B cell (primary cell): ENCODE data around the gene DPH6. TPM values are rescaled to one million over a fixed set of nuclear protein-coding genes. Genes with fewer than 3 reads are reported as not detected.

Experiments used
- ATAC-seq: fragments of 200-7000 bp; cut with Tn5 transposase; one replicate; pipeline ENCODE4 v1.10.0; 2021; ENCODE audit warnings: low read depth, mild to moderate bottlenecking, moderate number of reproducible peaks, moderate library complexity
- CTCF ChIA-PET: fragments of 350-600 bp; sonication (Branson Sonifier 250); formaldehyde crosslinking; loops from one replicate; lab custom pipeline; 2021; ENCODE audit warnings: antibody characterized with exemption, inconsistent platforms; lab: Charles Lee
- POLR2A ChIA-PET: fragments of 350-600 bp; sonication (Branson Sonifier 250); formaldehyde crosslinking; loops from one replicate; lab custom pipeline; 2021; ENCODE audit warnings: antibody characterized with exemption; lab: Charles Lee
- DNase-seq: peaks from one replicate; pipeline ENCODE4 v3.0.0; 2013
- H2AFZ ChIP-seq: 2 replicates; pipeline ENCODE4 v1.6.1; 2012; ENCODE audit warnings: mild to moderate bottlenecking, low read depth, low read length; ENCODE audit not compliant: insufficient read depth, poor library complexity, severe bottlenecking
- H3K27ac ChIP-seq, 2 donors: 1 replicate in 1 of 2; 2 replicates in 1 of 2; pipeline ENCODE4 v1.5.1; 2012 to 2013; ENCODE audit warnings: low read length in 2 of 2, mild to moderate bottlenecking in 2 of 2, moderate library complexity in 1 of 2
- H3K27me3 ChIP-seq, 4 experiments: fragments of 200-600 bp in 1 of 4; sonication (generic) in 1 of 4; replicated peaks in 1 of 4; 1 replicate in 2 of 4; 2 replicates in 2 of 4; pipeline versions ENCODE4 v1.6.1 to v1.7.0; 2013 to 2016; ENCODE audit warnings: low read length in 3 of 4, mild to moderate bottlenecking in 2 of 4, mixed read lengths in 1 of 4, moderate library complexity in 1 of 4; ENCODE audit not compliant: insufficient read depth in 4 of 4, control insufficient read depth in 3 of 4; ENCODE audit errors: control extremely low read depth in 1 of 4
- H3K36me3 ChIP-seq, 2 experiments: replicated peaks in 1 of 2; 1 replicate in 1 of 2; 2 replicates in 1 of 2; pipeline versions ENCODE4 v1.6.1 to v1.7.1; 2013; ENCODE audit warnings: low read length in 1 of 2; ENCODE audit not compliant: insufficient read depth in 2 of 2, control insufficient read depth in 1 of 2; ENCODE audit errors: control extremely low read depth in 1 of 2, extremely low read depth in 1 of 2
- H3K4me1 ChIP-seq, 2 donors: fragments of 200-600 bp in 1 of 2; sonication (generic) in 1 of 2; 1 replicate in 1 of 2; 2 replicates in 1 of 2; pipeline versions ENCODE4 v1.5.1 to v1.6.1; 2013 to 2017; ENCODE audit warnings: low read length in 2 of 2; ENCODE audit not compliant: control insufficient read depth in 2 of 2, insufficient read depth in 2 of 2
- H3K4me2 ChIP-seq: replicated peaks from 2 replicates; pipeline ENCODE3; 2012; ENCODE audit warnings: mild to moderate bottlenecking, low read depth, low read length; ENCODE audit not compliant: poor library complexity, severe bottlenecking
- H3K4me3 ChIP-seq, 5 experiments: fragments of 200-600 bp in 1 of 5; sonication (generic) in 1 of 5; 1 replicate in 3 of 5; 2 replicates in 2 of 5; pipeline versions ENCODE4 v1.5.1 to v1.7.0; 2011 to 2016; ENCODE audit warnings: low read length in 4 of 5, mild to moderate bottlenecking in 4 of 5, low read depth in 2 of 5, control low read depth in 1 of 5, moderate library complexity in 1 of 5; ENCODE audit not compliant: insufficient read depth in 1 of 5; ENCODE audit errors: control extremely low read depth in 1 of 5, extremely low read depth in 1 of 5
- H3K79me2 ChIP-seq: fragments of 200-600 bp; sonication (generic); one replicate; pipeline ENCODE4 v1.6.0; 2016; ENCODE audit warnings: low read length; ENCODE audit not compliant: control insufficient read depth, insufficient read depth
- H3K9ac ChIP-seq: fragments of 200-600 bp; sonication (generic); 2 replicates; pipeline ENCODE4 v1.6.1; 2017; ENCODE audit warnings: mild to moderate bottlenecking, low read length, moderate library complexity
- H3K9me3 ChIP-seq, 3 donors: one replicate each; pipeline versions ENCODE4 v1.6.1 to v1.7.1; 2013; ENCODE audit warnings: low read length in 2 of 3; ENCODE audit not compliant: control insufficient read depth in 2 of 3, insufficient read depth in 1 of 3; ENCODE audit errors: control extremely low read depth in 1 of 3
- H4K20me1 ChIP-seq: 2 replicates; pipeline ENCODE4 v1.6.0; 2012; ENCODE audit warnings: mild to moderate bottlenecking, low read length; ENCODE audit not compliant: insufficient read depth, control insufficient read depth, poor library complexity, severe bottlenecking
- H3K27ac Mint-ChIP-seq: one replicate; pipeline ENCODE4 v1.8.0; 2021; ENCODE audit warnings: mixed read lengths
- H3K27me3 Mint-ChIP-seq: one replicate; pipeline ENCODE4 v1.8.0; 2021; ENCODE audit warnings: mixed read lengths
- H3K4me1 Mint-ChIP-seq: one replicate; pipeline ENCODE4 v1.8.0; 2021; ENCODE audit warnings: mixed read lengths
- H3K4me3 Mint-ChIP-seq: one replicate; pipeline ENCODE4 v1.8.0; 2021; ENCODE audit warnings: mixed read lengths
- H3K9me3 Mint-ChIP-seq: one replicate; pipeline ENCODE4 v1.8.0; 2022; ENCODE audit warnings: mixed read lengths; ENCODE audit not compliant: insufficient read depth
- EZH2 ChIP-seq: IDR thresholded peaks from 2 replicates; pipeline ENCODE4 v1.6.1; 2012; ENCODE audit warnings: borderline replicate concordance, low read depth, mild to moderate bottlenecking, moderate library complexity, low read length; ENCODE audit not compliant: insufficient read depth, poor library complexity, severe bottlenecking
- WGBS: methylation state at CpG from one replicate; pipeline ENCODE4 v1.1.5; 2013; ENCODE audit warnings: missing lambda C conversion rate; ENCODE audit not compliant: insufficient coverage; 5-methylcytosine and 5-hydroxymethylcytosine counted together
- intact Hi-C: fragments of 100-400 bp; cut with micrococcal nuclease; formaldehyde crosslinking; loops from one replicate; pipeline ENCODE4 v1.10.0; 2022
- polyA minus RNA-seq: library from RNA; depleted of rRNA, polyadenylated mRNA; stranded (reverse); fragments of >200 nt; gene quantifications from 2 replicates; pipeline ENCODE4 v1.2.3, GENCODE V29; 2012
- polyA plus RNA-seq: library from polyadenylated mRNA; depleted of rRNA; stranded (reverse); fragments of >200 nt; gene quantifications from 2 replicates; pipeline ENCODE4 v1.2.3, GENCODE V29; 2012
- total RNA-seq, 2 donors: library from RNA; stranded (reverse); fragments of 120-200 nt in 1 of 2; gene quantifications; 1 replicate in 1 of 2; 2 replicates in 1 of 2; pipeline versions ENCODE4 v1.2.3 to v1.2.4, GENCODE V29; 2013 to 2022
- TF ChIP-seq, protein P1 (sequence below): fragments of 200-600 bp; IDR thresholded peaks from one replicate; pipeline ENCODE4 v1.8.0; 2022; ENCODE audit warnings: antibody characterized with exemption, mild to moderate bottlenecking

The DPH6 gene, protein sequence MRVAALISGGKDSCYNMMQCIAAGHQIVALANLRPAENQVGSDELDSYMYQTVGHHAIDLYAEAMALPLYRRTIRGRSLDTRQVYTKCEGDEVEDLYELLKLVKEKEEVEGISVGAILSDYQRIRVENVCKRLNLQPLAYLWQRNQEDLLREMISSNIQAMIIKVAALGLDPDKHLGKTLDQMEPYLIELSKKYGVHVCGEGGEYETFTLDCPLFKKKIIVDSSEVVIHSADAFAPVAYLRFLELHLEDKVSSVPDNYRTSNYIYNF
- total RNA-seq: 13.3 and 16.4 TPM in 2 replicates
- 18.2 TPM for total RNA-seq (2013)
- 5.4 and 5.5 TPM in 2 replicates for polyA plus RNA-seq
- 8.4 and 8.5 TPM in 2 replicates for polyA minus RNA-seq

DNA sequence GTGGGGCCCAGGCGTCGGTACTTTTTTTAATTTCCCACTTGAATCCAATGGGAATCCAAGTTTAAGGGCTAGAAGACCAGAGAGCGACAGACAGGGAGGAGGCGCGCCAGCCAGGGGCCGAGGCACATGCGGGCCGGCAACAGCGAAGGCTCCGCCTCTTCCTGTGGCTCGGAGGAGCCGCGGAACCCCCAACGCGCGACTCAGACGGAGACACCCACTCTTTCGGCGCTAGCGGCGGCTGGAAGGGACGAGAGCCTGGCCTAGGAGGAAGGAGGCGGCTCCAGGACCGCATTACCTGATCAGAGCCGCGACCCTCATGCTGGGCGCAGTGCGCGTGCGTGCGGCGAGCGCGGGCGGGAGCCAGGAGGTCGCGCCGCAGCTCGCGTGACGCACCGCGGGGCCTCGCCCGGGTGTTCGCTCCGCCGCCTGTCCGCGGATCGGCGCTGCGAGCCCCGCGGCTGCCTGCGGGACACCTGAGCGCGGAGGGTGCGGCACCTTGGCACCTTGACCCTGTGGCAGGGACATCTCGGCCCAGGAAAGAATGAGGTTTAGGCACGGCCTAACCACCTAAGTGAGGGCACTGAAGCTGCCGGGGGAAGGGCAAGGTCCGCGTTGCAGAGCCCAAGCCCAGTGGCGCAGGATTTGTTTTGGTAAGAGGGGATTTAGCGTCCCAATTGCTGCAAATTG, at the start of gene DPH6:
Gene DPH6 (minus strand): TSS at position 342 of the 687 bp plus-strand sequence. CDS start 24 bp downstream, at position 318.
- peaks cover 14 to 15% of the 10 kb centered on the region in 2 donors for H3K4me1 ChIP-seq
- H3K27ac ChIP-seq: peak within 1 kb of the TSS; percentile 89 to 98
- Mint-ChIP-seq H3K27ac (peak within 1 kb of the TSS; percentile 99), H3K4me1 (peaks cover 23% of the 10 kb centered on the region), H3K27me3 (no peaks in the 10 kb centered on the region), H3K4me3 (peak within 1 kb of the TSS; percentile 98), H3K9me3 (no peaks in the 10 kb centered on the region)
- TF ChIP-seq, protein P1, sequence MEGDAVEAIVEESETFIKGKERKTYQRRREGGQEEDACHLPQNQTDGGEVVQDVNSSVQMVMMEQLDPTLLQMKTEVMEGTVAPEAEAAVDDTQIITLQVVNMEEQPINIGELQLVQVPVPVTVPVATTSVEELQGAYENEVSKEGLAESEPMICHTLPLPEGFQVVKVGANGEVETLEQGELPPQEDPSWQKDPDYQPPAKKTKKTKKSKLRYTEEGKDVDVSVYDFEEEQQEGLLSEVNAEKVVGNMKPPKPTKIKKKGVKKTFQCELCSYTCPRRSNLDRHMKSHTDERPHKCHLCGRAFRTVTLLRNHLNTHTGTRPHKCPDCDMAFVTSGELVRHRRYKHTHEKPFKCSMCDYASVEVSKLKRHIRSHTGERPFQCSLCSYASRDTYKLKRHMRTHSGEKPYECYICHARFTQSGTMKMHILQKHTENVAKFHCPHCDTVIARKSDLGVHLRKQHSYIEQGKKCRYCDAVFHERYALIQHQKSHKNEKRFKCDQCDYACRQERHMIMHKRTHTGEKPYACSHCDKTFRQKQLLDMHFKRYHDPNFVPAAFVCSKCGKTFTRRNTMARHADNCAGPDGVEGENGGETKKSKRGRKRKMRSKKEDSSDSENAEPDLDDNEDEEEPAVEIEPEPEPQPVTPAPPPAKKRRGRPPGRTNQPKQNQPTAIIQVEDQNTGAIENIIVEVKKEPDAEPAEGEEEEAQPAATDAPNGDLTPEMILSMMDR: no peak
- no peak for TF ChIP-seq EZH2
- POLR2A ChIA-PET: no interaction called here
- H3K4me2 ChIP-seq: peak within 1 kb of the TSS; percentile 83
- peak; percentile 82 for ATAC-seq
- under 1% methylated on average over 60 of the region's 66 CpGs for WGBS
- peak; percentile 93 for DNase-seq
- peak within 1 kb of the TSS; percentile 73 to 86 (median 77) for H3K4me3 ChIP-seq
- no peaks in the 10 kb centered on the region for H3K27me3 ChIP-seq
- peaks cover 0 to 1% of the 10 kb centered on the region in 2 experiments for H3K36me3 ChIP-seq
- CTCF ChIA-PET: interaction anchor here (1.1 to 1.4 kb wide), 2 partner anchors 8 to 27 kb away, joined by 3 to 4 read pairs; no protein-coding TSS in a partner anchor
- H3K79me2 ChIP-seq: peaks cover 6% of the 10 kb centered on the region
- intact Hi-C loops: no loop called here
- H2AFZ ChIP-seq: peak within 1 kb of the TSS; percentile 85
- H3K9ac ChIP-seq: peak within 1 kb of the TSS; percentile 93
- H4K20me1 ChIP-seq: no peaks in the 10 kb centered on the region
- no peaks in the 10 kb centered on the region for H3K9me3 ChIP-seq

DNA sequence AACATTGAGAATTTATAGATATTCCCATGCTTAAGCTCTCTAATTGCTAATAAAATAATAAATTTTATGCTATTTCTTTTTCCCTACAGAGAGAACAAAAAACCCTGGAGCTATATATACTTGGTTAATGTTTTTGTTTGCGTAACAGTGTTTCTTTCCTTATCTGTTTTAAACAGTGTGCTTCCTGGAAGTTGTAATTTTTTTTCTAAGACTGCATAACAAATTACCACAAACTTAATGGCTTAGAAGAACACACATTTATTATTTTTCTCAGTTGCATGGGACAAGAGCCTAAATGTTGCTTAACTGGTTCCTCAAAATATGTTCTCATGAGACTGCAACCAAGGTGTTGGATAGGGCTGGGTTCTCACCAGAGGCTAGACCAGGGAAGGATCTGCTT, 49.7 kb upstream of the DPH6 start:
- peaks cover 6% of the 10 kb centered on the region for H3K27me3 Mint-ChIP-seq
- Histone ChIP-seq H4K20me1 (no peaks in the 10 kb centered on the region), H2AFZ (no peak overlapping the region), H3K79me2 (no peaks in the 10 kb centered on the region), H3K9me3 (peaks cover 0 to 6% (median 0%) of the 10 kb centered on the region in 3 donors), H3K4me1 (no peaks in the 10 kb centered on the region), H3K9ac (no peak overlapping the region), H3K4me3 (no peak overlapping the region), H3K27me3 (no peaks in the 10 kb centered on the region), H3K36me3 (no peaks in the 10 kb centered on the region), H3K4me2 (no peak overlapping the region), H3K27ac (no peak overlapping the region)
- no peak overlapping the region for H3K4me3 Mint-ChIP-seq
- no peaks in the 10 kb centered on the region for H3K9me3 Mint-ChIP-seq
- no CpG with 5 or more reads among the region's 1 CpG for WGBS
- DNase-seq (no peak), ATAC-seq (no peak)
- ChIA-PET POLR2A (no interaction called here), CTCF (no interaction called here)
- intact Hi-C loops: no loop called here
- no peak overlapping the region for H3K27ac Mint-ChIP-seq
- H3K4me1 Mint-ChIP-seq: no peaks in the 10 kb centered on the region
- TF ChIP-seq, protein P1: no peak
- no peak for TF ChIP-seq EZH2
